Osteoblast (primary cell): ENCODE data around the gene USP10. TPM values are rescaled to one million over a fixed set of nuclear protein-coding genes. Genes with fewer than 3 reads are reported as not detected.
A peak's percentile ranks its signal among the peaks of the same experiment; 100 is the strongest.

Experiments used
- DNase-seq: peaks from one replicate; pipeline ENCODE4 v3.0.0; 2011; ENCODE audit warnings: low spot score, mixed read lengths; ENCODE audit not compliant: insufficient read length; ENCODE audit errors: missing footprints
- H2AFZ ChIP-seq: 2 replicates; pipeline ENCODE4 v1.6.0; 2011; ENCODE audit warnings: mild to moderate bottlenecking, low read length
- H3K27ac ChIP-seq: 2 replicates; pipeline ENCODE4 v1.5.1; 2011; ENCODE audit warnings: mild to moderate bottlenecking, low read depth, low read length, moderate library complexity
- H3K27me3 ChIP-seq: 2 replicates; pipeline ENCODE4 v1.6.0; 2012; ENCODE audit warnings: mild to moderate bottlenecking, control low read depth, inconsistent platforms, low read length, moderate library complexity; ENCODE audit not compliant: insufficient read depth
- H3K36me3 ChIP-seq: 2 replicates; pipeline ENCODE4 v1.5.1; 2011; ENCODE audit warnings: mild to moderate bottlenecking, low read length, control low read depth, moderate library complexity; ENCODE audit not compliant: insufficient read depth
- H3K4me1 ChIP-seq: 2 replicates; pipeline ENCODE4 v1.5.1; 2011; ENCODE audit warnings: mild to moderate bottlenecking, low read length, control low read depth, moderate library complexity; ENCODE audit not compliant: insufficient read depth
- H3K4me2 ChIP-seq: 2 replicates; pipeline ENCODE4 v1.6.0; 2011; ENCODE audit warnings: mild to moderate bottlenecking, low read length; ENCODE audit not compliant: insufficient read depth
- H3K4me3 ChIP-seq: fragments of 200-600 bp; sonication (generic); 3 replicates; pipeline ENCODE4 v1.5.1; 2012; ENCODE audit warnings: mild to moderate bottlenecking, low read length, inconsistent platforms; ENCODE audit not compliant: insufficient read depth
- H3K79me2 ChIP-seq: 2 replicates; pipeline ENCODE4 v1.6.0; 2012; ENCODE audit warnings: mild to moderate bottlenecking, low read length, control low read depth, inconsistent platforms; ENCODE audit not compliant: insufficient read depth
- H3K9me3 ChIP-seq: 2 replicates; pipeline ENCODE4 v1.5.1; 2011; ENCODE audit warnings: low read depth, low read length, control low read depth
- H4K20me1 ChIP-seq: 2 replicates; pipeline ENCODE4 v1.6.0; 2012; ENCODE audit warnings: mild to moderate bottlenecking, low read length, control low read depth; ENCODE audit not compliant: insufficient read depth
- total RNA-seq: library from RNA; depleted of rRNA; stranded (reverse); fragments of >200 nt; gene quantifications from 2 replicates; pipeline ENCODE4 v1.2.3, GENCODE V29; 2012
- TF ChIP-seq, protein P1 (sequence below): IDR thresholded peaks from 2 replicates; pipeline ENCODE4 v1.5.1; 2011; ENCODE audit warnings: mild to moderate bottlenecking, low read depth, low read length, moderate library complexity; ENCODE audit errors: extremely low read depth

Gene USP10
- total RNA-seq, 1 donor: 43.1 TPM

DNA sequence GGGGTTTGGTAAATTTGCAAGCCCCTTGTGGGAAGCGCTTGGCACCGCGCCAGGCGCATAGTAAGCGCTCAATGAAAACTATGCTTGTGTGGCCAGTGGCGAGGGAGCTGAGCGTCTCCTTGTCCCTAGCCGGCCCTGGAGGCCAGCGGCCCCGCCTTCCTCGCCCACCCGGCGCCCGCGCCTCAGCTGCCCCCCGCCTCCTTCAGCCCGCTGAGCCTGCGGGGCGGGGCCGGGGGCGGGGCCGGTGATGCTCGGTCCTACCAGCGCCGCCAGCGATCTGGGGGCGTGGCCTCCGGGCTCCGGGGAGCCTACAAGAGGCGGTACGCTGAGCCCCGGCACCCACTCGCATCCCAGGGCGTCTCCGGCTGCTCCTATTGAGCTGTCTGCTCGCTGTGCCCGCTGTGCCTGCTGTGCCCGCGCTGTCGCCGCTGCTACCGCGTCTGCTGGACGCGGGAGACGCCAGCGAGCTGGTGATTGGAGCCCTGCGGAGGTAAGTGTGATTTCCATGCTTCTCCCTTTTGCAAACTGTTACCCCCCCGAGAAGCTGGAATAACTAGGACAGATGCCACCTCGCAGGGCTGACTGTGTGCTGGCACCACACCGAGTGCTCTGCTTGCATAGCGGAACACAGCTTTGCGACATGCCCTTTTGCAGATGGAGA lies 120.0 kb downstream of the USP10 start, which contains the start of gene CRISPLD2:
Gene CRISPLD2, plus strand, starts transcription at position 342 of the 661 bp plus-strand sequence. CDS start 18,511 bp downstream, outside the sequence.
- peak; percentile 99 for DNase-seq
- TF ChIP-seq, protein P1, sequence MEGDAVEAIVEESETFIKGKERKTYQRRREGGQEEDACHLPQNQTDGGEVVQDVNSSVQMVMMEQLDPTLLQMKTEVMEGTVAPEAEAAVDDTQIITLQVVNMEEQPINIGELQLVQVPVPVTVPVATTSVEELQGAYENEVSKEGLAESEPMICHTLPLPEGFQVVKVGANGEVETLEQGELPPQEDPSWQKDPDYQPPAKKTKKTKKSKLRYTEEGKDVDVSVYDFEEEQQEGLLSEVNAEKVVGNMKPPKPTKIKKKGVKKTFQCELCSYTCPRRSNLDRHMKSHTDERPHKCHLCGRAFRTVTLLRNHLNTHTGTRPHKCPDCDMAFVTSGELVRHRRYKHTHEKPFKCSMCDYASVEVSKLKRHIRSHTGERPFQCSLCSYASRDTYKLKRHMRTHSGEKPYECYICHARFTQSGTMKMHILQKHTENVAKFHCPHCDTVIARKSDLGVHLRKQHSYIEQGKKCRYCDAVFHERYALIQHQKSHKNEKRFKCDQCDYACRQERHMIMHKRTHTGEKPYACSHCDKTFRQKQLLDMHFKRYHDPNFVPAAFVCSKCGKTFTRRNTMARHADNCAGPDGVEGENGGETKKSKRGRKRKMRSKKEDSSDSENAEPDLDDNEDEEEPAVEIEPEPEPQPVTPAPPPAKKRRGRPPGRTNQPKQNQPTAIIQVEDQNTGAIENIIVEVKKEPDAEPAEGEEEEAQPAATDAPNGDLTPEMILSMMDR: no peak
- Histone ChIP-seq H3K27me3 (peaks cover 2% of the 10 kb centered on the region), H3K9me3 (no peaks in the 10 kb centered on the region), H4K20me1 (no peaks in the 10 kb centered on the region), H3K79me2 (no peaks in the 10 kb centered on the region), H2AFZ (peak within 1 kb of the TSS; percentile 34), H3K4me2 (peak within 1 kb of the TSS; percentile 99), H3K4me3 (peak within 1 kb of the TSS; percentile 77), H3K4me1 (peaks cover 26% of the 10 kb centered on the region), H3K36me3 (no peaks in the 10 kb centered on the region), H3K27ac (peak within 1 kb of the TSS; percentile 68)

DNA sequence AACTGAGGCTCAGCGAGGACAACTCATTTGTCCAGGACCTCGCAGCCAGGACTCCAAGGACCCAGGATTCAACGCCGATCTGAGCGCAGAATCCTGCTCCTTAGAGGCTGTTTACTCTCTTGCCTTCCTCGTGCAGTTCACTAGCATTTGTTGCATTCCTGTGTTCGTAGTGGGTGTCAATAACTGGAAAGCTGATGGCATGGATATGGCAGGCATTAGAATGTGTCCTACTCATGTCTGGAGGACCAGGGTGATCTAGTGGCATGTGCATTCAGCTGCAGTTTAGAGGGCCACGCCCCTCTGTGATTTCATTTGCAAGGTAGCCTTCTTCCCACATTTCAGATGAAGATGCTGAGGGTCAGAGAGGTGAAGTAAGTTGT lies 120.5 kb downstream of the USP10 start:
- TF ChIP-seq, protein P1: no peak
- H3K27ac ChIP-seq: peak overlapping the region; percentile 68
- H3K9me3 ChIP-seq: no peaks in the 10 kb centered on the region
- peaks cover 26% of the 10 kb centered on the region for H3K4me1 ChIP-seq
- H4K20me1 ChIP-seq: no peaks in the 10 kb centered on the region
- DNase-seq: peak; percentile 86
- H3K79me2 ChIP-seq: no peaks in the 10 kb centered on the region
- peak overlapping the region; percentile 77 for H3K4me3 ChIP-seq
- peak overlapping the region; percentile 34 for H2AFZ ChIP-seq
- no peaks in the 10 kb centered on the region for H3K27me3 ChIP-seq
- H3K4me2 ChIP-seq: peak overlapping the region; percentile 99
- no peaks in the 10 kb centered on the region for H3K36me3 ChIP-seq

DNA sequence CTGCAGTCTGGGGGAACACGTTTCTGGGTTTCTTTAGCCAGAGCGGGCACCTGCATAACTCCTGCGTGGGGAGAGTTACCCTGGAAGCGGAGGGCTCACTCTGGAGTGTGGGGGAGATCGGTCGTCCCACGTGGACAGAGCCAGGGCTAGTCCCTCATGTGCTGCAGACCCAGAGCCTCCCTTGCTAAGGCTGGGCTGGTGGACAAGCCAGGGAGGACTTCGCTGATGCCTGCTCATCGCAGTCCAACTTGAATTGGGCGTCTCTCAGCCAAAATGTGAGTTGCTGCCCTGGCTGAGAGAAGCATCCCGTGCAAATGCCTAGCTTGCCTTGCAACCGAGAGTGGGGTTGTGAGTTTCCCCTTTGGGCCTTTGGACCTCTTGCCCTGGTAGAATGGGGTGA lies 121.0 kb downstream of the USP10 start:
- H3K36me3 ChIP-seq: no peaks in the 10 kb centered on the region
- H3K27ac ChIP-seq: no peak overlapping the region
- no peaks in the 10 kb centered on the region for H3K27me3 ChIP-seq
- peak overlapping the region; percentile 77 for H3K4me3 ChIP-seq
- no peaks in the 10 kb centered on the region for H3K9me3 ChIP-seq
- TF ChIP-seq, protein P1: no peak
- DNase-seq: no peak
- H3K4me1 ChIP-seq: peaks cover 26% of the 10 kb centered on the region
- H2AFZ ChIP-seq: no peak overlapping the region
- peak overlapping the region; percentile 99 for H3K4me2 ChIP-seq
- no peaks in the 10 kb centered on the region for H3K79me2 ChIP-seq
- no peaks in the 10 kb centered on the region for H4K20me1 ChIP-seq

DNA sequence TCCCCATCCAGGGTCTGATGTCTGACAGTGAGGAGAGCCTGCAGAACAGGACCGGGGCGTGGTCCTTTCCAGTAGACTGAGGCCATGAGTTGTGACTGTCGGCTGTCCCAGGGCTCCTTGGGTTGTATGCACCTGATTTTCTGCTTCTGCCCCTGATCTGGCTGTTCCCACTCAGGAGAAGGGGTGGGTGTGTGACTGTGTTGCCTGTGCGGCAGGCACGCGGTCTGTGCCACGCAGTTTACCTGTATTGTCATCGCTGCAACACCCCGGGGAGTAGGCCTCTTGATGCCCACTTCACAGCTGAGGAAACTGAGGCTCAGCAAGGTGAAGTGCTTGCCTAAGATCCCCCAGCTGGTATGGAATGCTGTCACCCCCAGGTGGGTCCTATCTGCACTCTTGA lies 121.4 kb downstream of the USP10 start:
- Histone ChIP-seq H3K27ac (peak overlapping the region; percentile 27), H3K4me3 (peak overlapping the region; percentile 77), H3K36me3 (no peaks in the 10 kb centered on the region), H3K27me3 (no peaks in the 10 kb centered on the region), H3K79me2 (no peaks in the 10 kb centered on the region), H2AFZ (no peak overlapping the region), H3K4me2 (peak overlapping the region; percentile 99), H3K9me3 (no peaks in the 10 kb centered on the region), H4K20me1 (no peaks in the 10 kb centered on the region), H3K4me1 (peaks cover 29% of the 10 kb centered on the region)
- TF ChIP-seq, protein P1: no peak
- peak; percentile 53 for DNase-seq
